Tibial artery (tissue), 4 donors: ENCODE results near the gene GPR34.

Experiments used
- DNase-seq, 2 donors: peaks; one replicate each; pipeline ENCODE4 v3.0.0-alpha.2; 2019
- H3K27ac ChIP-seq, 2 donors: fragments of 200-600 bp; sonication (generic) in 1 of 2; 1 replicate in 1 of 2; 2 replicates in 1 of 2; pipeline ENCODE4 v1.5.1; 2018 to 2019; ENCODE audit warnings: mild to moderate bottlenecking in 1 of 2
- H3K27me3 ChIP-seq, 2 donors: fragments of 200-600 bp; sonication (generic) in 1 of 2; one replicate each; pipeline versions ENCODE4 v1.5.1 to v1.6.0; 2016 to 2019
- H3K36me3 ChIP-seq, 3 donors: fragments of 200-600 bp; sonication (generic) in 2 of 3; one replicate each; pipeline ENCODE4 v1.5.1; 2016 to 2019; ENCODE audit warnings: mild to moderate bottlenecking in 2 of 3
- H3K4me1 ChIP-seq, 4 donors: fragments of 200-600 bp; sonication (generic) in 2 of 4; 1 replicate in 3 of 4; 2 replicates in 1 of 4; pipeline ENCODE4 v1.5.1; 2016 to 2019
- H3K4me3 ChIP-seq, 2 donors: fragments of 200-600 bp; sonication (generic) in 1 of 2; 1 replicate in 1 of 2; 2 replicates in 1 of 2; pipeline ENCODE4 v1.5.1; 2018 to 2019; ENCODE audit warnings: mild to moderate bottlenecking in 2 of 2
- H3K9me3 ChIP-seq, 3 donors: fragments of 200-600 bp; sonication (generic) in 1 of 3; one replicate each; pipeline ENCODE4 v1.5.1; 2016 to 2019
- intact Hi-C: fragments of 100-400 bp; cut with DNase I; formaldehyde crosslinking; loops from one replicate; pipeline ENCODE4 v1.15.0; 2023; ENCODE audit warnings: low total_unique reads
- TF ChIP-seq, protein P1 (sequence below), 2 experiments: fragments of 200-600 bp in 1 of 2; fragments of 450-650 bp in 1 of 2; IDR thresholded peaks; one replicate each; pipeline ENCODE4 v1.5.1; 2017 to 2019; ENCODE audit warnings: antibody characterized with exemption in 2 of 2, mild to moderate bottlenecking in 1 of 2, moderate library complexity in 1 of 2

Gene GPR34

DNA sequence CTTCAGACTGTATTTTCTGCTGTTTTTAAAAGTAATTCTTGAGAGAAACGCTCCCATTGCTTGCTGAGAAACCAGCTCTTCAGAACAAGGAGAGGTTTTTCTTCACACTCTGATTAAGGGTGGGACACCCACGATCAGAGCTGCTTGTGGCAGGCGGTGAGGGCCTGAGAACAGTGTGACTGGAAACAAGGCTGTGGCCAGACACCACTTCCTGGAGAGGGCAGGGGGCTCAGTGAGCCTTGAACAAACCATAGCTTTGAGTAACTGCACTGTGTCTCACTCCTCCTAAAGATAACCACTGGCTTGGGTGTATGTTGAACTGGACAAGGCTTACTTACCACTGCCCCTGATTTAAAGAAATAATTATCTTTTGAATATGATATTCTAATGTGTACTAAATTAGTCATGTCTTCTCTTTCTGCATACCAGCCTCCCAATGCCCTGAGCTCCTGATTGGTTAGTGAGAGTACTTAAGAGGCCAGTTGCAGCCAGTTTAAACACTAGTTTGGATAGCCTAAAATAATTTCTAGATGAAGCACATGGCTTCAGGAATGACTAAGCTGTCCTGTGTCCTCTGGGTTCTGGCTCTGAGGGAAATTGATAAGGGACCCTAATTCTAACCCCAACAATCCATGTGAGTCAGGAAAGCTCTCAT lies 31.5 kb downstream of the GPR34 start:
- Histone ChIP-seq H3K27ac (no peak overlapping the region), H3K4me1 (peaks cover 0 to 19% (median 1%) of the 10 kb centered on the region in 4 donors), H3K36me3 (no peaks in the 10 kb centered on the region), H3K9me3 (peaks cover 0 to 11% (median 4%) of the 10 kb centered on the region in 3 donors), H3K4me3 (no peak overlapping the region), H3K27me3 (no peaks in the 10 kb centered on the region)
- intact Hi-C loops: no loop called here
- no peak for DNase-seq
- TF ChIP-seq, protein P1, sequence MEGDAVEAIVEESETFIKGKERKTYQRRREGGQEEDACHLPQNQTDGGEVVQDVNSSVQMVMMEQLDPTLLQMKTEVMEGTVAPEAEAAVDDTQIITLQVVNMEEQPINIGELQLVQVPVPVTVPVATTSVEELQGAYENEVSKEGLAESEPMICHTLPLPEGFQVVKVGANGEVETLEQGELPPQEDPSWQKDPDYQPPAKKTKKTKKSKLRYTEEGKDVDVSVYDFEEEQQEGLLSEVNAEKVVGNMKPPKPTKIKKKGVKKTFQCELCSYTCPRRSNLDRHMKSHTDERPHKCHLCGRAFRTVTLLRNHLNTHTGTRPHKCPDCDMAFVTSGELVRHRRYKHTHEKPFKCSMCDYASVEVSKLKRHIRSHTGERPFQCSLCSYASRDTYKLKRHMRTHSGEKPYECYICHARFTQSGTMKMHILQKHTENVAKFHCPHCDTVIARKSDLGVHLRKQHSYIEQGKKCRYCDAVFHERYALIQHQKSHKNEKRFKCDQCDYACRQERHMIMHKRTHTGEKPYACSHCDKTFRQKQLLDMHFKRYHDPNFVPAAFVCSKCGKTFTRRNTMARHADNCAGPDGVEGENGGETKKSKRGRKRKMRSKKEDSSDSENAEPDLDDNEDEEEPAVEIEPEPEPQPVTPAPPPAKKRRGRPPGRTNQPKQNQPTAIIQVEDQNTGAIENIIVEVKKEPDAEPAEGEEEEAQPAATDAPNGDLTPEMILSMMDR (IDR thresholded peaks at IDR 0.05): no peak

DNA sequence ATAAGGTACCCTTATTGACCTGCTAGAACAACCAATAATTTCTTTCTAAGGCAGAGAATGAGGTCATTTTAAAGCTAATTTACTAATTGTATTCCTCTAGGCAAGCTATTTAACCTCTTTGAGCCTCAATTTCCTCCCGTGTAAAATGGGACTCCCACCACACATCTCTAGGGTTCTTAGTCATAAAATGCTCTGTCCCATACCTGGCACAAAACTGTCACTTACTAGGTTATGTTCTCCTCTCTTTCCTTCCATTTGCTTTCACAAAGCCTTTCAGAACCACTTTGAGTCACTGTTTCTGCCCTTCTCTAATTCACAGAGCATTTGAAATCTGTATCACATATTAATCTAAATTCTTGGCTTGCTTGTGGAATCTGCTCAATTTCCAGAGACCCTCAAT lies 32.8 kb downstream of the GPR34 start:
- Histone ChIP-seq H3K9me3 (peaks cover 0 to 11% (median 4%) of the 10 kb centered on the region in 3 donors), H3K4me1 (peaks cover 0 to 9% (median 0%) of the 10 kb centered on the region in 4 donors), H3K27me3 (no peaks in the 10 kb centered on the region), H3K36me3 (no peaks in the 10 kb centered on the region), H3K27ac (no peak overlapping the region), H3K4me3 (no peak overlapping the region)
- intact Hi-C loops: no loop called here
- no peak for DNase-seq
- TF ChIP-seq, protein P1 (IDR thresholded peaks at IDR 0.05): no peak

DNA sequence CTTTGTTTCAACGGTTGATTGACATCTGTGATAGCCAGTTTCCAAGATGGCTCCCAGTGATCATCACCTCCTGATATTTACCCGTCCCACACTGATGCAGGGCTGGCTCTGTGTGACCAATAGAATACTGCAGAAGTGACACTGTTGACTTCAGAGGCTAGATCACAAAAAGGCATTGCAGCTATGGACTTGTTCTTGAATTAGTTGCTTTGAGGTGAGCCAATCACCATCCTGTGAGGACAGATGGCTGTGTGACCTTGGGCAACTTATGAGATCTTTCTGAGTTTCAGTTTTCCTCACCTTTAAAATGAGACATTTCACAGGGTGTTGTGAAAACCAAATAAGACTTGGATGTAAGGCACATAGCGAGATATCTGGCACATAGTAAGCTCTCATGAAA lies 33.4 kb downstream of the GPR34 start:
- H3K4me1 ChIP-seq: peaks cover 0 to 9% (median 0%) of the 10 kb centered on the region in 4 donors

DNA sequence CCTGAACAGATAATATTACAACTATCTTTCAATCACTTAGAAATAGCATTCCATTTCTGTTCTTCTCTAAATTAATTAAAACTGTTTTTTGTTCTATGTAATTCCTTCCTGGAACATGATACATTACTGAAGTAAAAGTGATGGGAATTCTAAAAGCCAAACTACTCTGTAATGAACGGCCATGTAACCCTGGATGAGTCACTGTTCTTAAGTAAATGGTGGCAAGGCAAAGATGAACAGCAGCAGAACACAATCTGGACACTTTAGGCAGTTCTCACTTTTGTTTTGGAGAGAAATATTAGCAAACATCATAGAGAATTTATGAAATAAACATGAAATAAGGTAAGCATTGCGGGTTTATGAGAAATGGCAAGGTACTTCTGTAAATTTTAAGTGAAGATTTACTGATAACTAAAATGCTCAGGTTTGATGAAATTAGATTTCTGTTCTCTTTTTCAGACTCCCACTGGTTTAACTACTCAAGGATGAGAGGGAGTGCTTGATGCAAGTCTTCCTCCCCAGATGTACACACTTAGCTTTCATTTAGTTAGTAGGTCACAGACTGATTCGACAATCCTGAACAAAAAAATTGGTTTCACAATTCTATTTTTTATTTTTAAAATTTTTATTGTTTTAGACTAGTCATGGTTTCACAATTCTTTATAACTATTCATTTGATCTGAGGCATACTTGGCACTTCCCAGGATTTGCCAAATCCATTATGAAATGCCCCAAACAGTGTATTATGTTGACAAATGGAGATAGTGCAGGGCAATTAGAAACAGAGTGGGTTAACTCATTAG lies 34.2 kb downstream of the GPR34 start:
- Histone ChIP-seq H3K9me3 (peaks cover 0 to 11% (median 4%) of the 10 kb centered on the region in 3 donors), H3K4me3 (no peak overlapping the region), H3K27me3 (no peaks in the 10 kb centered on the region), H3K36me3 (no peaks in the 10 kb centered on the region), H3K4me1 (peaks cover 0 to 9% (median 0%) of the 10 kb centered on the region in 4 donors), H3K27ac (no peak overlapping the region)
- TF ChIP-seq, protein P1 (IDR thresholded peaks at IDR 0.05): no peak
- intact Hi-C loops: no loop called here
- no peak for DNase-seq

More for the DNA sequence above, 33.4 kb downstream of the GPR34 start:
- intact Hi-C loops: no loop called here
- H3K27ac ChIP-seq: no peak overlapping the region
- DNase-seq: no peak
- no peak overlapping the region for H3K4me3 ChIP-seq
- no peaks in the 10 kb centered on the region for H3K36me3 ChIP-seq
- TF ChIP-seq, protein P1 (IDR thresholded peaks at IDR 0.05): no peak
- no peaks in the 10 kb centered on the region for H3K27me3 ChIP-seq
- peaks cover 0 to 11% (median 4%) of the 10 kb centered on the region in 3 donors for H3K9me3 ChIP-seq

DNA sequence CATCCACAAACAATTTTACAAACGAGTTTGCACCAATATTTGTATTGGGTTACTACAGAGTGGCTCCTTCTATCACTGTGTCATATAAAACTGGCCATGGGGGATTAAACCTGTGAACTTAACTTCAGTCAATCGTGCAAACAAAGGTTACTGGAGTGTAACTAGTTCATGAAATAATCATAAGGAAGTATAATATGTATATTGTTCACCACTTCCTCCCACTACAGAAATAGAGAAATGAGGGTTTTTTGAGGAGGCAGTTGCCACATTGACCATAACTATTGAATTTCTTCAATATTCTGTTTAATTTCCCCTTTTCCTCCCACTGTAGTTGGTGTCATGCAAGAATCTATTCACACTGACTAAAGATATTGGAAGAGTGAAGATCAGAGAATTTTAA lies 35.1 kb downstream of the GPR34 start, which contains the start of gene GPR82:
Gene GPR82, plus strand, starts transcription at position 356 of the 400 bp plus-strand sequence. CDS start 2,846 bp downstream, outside the sequence.
- no peak within 1 kb of the TSS for H3K4me3 ChIP-seq

More for the DNA sequence above, 35.1 kb downstream of the GPR34 start, which contains the start of gene GPR82:
- intact Hi-C loops: no loop called here
- DNase-seq: no peak
- no peaks in the 10 kb centered on the region for H3K27me3 ChIP-seq
- peaks cover 0 to 5% (median under 1%) of the 10 kb centered on the region in 3 donors for H3K9me3 ChIP-seq
- H3K4me1 ChIP-seq: peaks cover 0 to 9% (median 0%) of the 10 kb centered on the region in 4 donors
- H3K36me3 ChIP-seq: no peaks in the 10 kb centered on the region
- TF ChIP-seq, protein P1 (IDR thresholded peaks at IDR 0.05): no peak
- H3K27ac ChIP-seq: no peak within 1 kb of the TSS
